Measurements from ENCODE around the gene SND1.

SND1 gene

GRCh38 chr7:127736511-127736910, 84.5 kb downstream of the SND1 start:
- no peak for DNase-seq

- DNase-seq: no peak
Observed at GRCh38 chr7:127738859-127739258, 86.9 kb downstream of the SND1 start.

GRCh38 chr7:127741764-127742375, 89.9 kb downstream of the SND1 start:
- no peak for DNase-seq

GRCh38 chr7:127745445-127745844, 93.5 kb downstream of the SND1 start:
- no peak for DNase-seq

- peak; percentile 82 for DNase-seq
Observed at GRCh38 chr7:127751062-127751461, 99.1 kb downstream of the SND1 start.

GRCh38 chr7:127751490-127752448, 99.8 kb downstream of the SND1 start:
- no peak for DNase-seq

- DNase-seq: no peak
Observed at GRCh38 chr7:127752829-127753228, 100.8 kb downstream of the SND1 start.

- no peak for DNase-seq
Observed at GRCh38 chr7:127754457-127754856, 102.5 kb downstream of the SND1 start.

- DNase-seq: no peak
Observed at GRCh38 chr7:127755521-127755920, 103.5 kb downstream of the SND1 start.

GRCh38 chr7:127755965-127756364, 104.0 kb downstream of the SND1 start:
- no peak for DNase-seq

GRCh38 chr7:127758105-127758504, 106.1 kb downstream of the SND1 start:
- DNase-seq: no peak

- DNase-seq: no peak
Observed at GRCh38 chr7:127758845-127759244, 106.9 kb downstream of the SND1 start.

- no peak for DNase-seq
Observed at GRCh38 chr7:127759945-127760421, 108.0 kb downstream of the SND1 start.

- no peak for DNase-seq
Observed at GRCh38 chr7:127760436-127761031, 108.5 kb downstream of the SND1 start.

- DNase-seq: no peak
Observed at GRCh38 chr7:127761196-127761595, 109.2 kb downstream of the SND1 start.

- DNase-seq: no peak
Observed at GRCh38 chr7:127764681-127765080, 112.7 kb downstream of the SND1 start.

GRCh38 chr7:127765150-127765549, 113.2 kb downstream of the SND1 start:
- no peak for DNase-seq

GRCh38 chr7:127766831-127767459, 115.0 kb downstream of the SND1 start:
- peak; percentile 38 for DNase-seq

GRCh38 chr7:127768241-127768640, 116.2 kb downstream of the SND1 start:
- no peak for DNase-seq

GRCh38 chr7:127769137-127769536, 117.1 kb downstream of the SND1 start:
- DNase-seq: no peak

GRCh38 chr7:127769696-127770400, 117.9 kb downstream of the SND1 start:
- DNase-seq: peak; percentile 40

- peak; percentile 62 for DNase-seq
Observed at GRCh38 chr7:127770885-127771284, 118.9 kb downstream of the SND1 start.

GRCh38 chr7:127771707-127772106, 119.7 kb downstream of the SND1 start:
- no peak for DNase-seq
